Fibroblast of lung (primary cell): Measurements from ENCODE around the gene NCAM2. TPM values are rescaled to one million over a fixed set of nuclear protein-coding genes. Genes with fewer than 3 reads are reported as not detected.

Experiments used
- DNase-seq, 2 donors: peaks; one replicate each; pipeline versions ENCODE4 v3.0.0 to v3.0.0-alpha.2; 2010; ENCODE audit warnings: low read depth in 2 of 2
- H2AFZ ChIP-seq: 2 replicates; pipeline ENCODE4 v1.5.1; 2012; ENCODE audit warnings: low read length, control low read depth, inconsistent platforms
- H3K27ac ChIP-seq: 2 replicates; pipeline ENCODE4 v1.5.1; 2011; ENCODE audit warnings: low read length, control low read depth; ENCODE audit not compliant: insufficient read depth
- H3K27me3 ChIP-seq: 2 replicates; pipeline ENCODE4 v1.5.1; 2011; ENCODE audit warnings: mild to moderate bottlenecking, low read length; ENCODE audit not compliant: control insufficient read depth, insufficient read depth
- H3K36me3 ChIP-seq: 2 replicates; pipeline ENCODE4 v1.5.1; 2011; ENCODE audit warnings: low read length; ENCODE audit not compliant: control insufficient read depth, insufficient read depth
- H3K4me1 ChIP-seq: 2 replicates; pipeline ENCODE4 v1.5.1; 2011; ENCODE audit warnings: low read length; ENCODE audit not compliant: control insufficient read depth, insufficient read depth; ENCODE audit errors: extremely low read depth
- H3K4me2 ChIP-seq: 2 replicates; pipeline ENCODE4 v1.5.1; 2011; ENCODE audit warnings: low read length, control low read depth; ENCODE audit not compliant: insufficient read depth; ENCODE audit errors: extremely low read depth
- H3K4me3 ChIP-seq, 4 experiments: fragments of 200-600 bp in 1 of 4; sonication (generic) in 1 of 4; replicated peaks in 1 of 4; 2 replicates each; pipeline ENCODE4 v1.5.1; 2011 to 2016; ENCODE audit warnings: low read length in 4 of 4, low read depth in 3 of 4, mild to moderate bottlenecking in 3 of 4, control low read depth in 2 of 4, inconsistent platforms in 1 of 4, mixed read lengths in 1 of 4; ENCODE audit not compliant: insufficient read depth in 1 of 4; ENCODE audit errors: control extremely low read depth in 1 of 4
- H3K79me2 ChIP-seq: 2 replicates; pipeline ENCODE4 v1.5.1; 2012; ENCODE audit warnings: mild to moderate bottlenecking, low read length, inconsistent platforms; ENCODE audit not compliant: control insufficient read depth, insufficient read depth
- H3K9ac ChIP-seq: 2 replicates; pipeline ENCODE4 v1.5.1; 2011; ENCODE audit warnings: mild to moderate bottlenecking, low read length, control low read depth; ENCODE audit not compliant: insufficient read depth
- H3K9me3 ChIP-seq: 2 replicates; pipeline ENCODE4 v1.5.1; 2012; ENCODE audit warnings: low read depth, low read length; ENCODE audit not compliant: control insufficient read depth, insufficient read depth
- H4K20me1 ChIP-seq: 2 replicates; pipeline ENCODE4 v1.5.1; 2011; ENCODE audit warnings: low read length; ENCODE audit not compliant: control insufficient read depth, insufficient read depth; ENCODE audit errors: extremely low read depth
- CTCF ChIP-seq, 2 donors: IDR thresholded peaks in 1 of 2; conservative IDR thresholded peaks in 1 of 2; 1 replicate in 1 of 2; 2 replicates in 1 of 2; pipeline ENCODE4 v1.5.1; 2011 to 2012; ENCODE audit warnings: low read length in 2 of 2, control low read depth in 1 of 2, inconsistent platforms in 1 of 2, low read depth in 1 of 2, mild to moderate bottlenecking in 1 of 2
- EZH2 ChIP-seq: IDR thresholded peaks from 2 replicates; pipeline ENCODE4 v1.5.1; 2012; ENCODE audit warnings: low read length, control low read depth, mild to moderate bottlenecking; ENCODE audit errors: missing control alignments
- polyA plus RNA-seq, 2 donors: library from polyadenylated mRNA; depleted of rRNA in 1 of 2; stranded (reverse) in 1 of 2; unstranded in 1 of 2; fragments of >200 nt; gene quantifications; 2 replicates each; pipeline ENCODE4 v1.2.1, GENCODE V29; 2011 to 2012; ENCODE audit warnings: missing spikeins in 1 of 2
- total RNA-seq: library from RNA; depleted of rRNA; stranded (reverse); fragments of >200 nt; gene quantifications from 2 replicates; pipeline ENCODE4 v1.2.1, GENCODE V29; 2014

The NCAM2 gene
- total and polyA plus RNA-seq, 2 donors (not counting 1 experiment from before 2014, with no cell fraction given): 5.6 to 11.1 TPM

GRCh38 chr21:21030311-21030710, 32.1 kb downstream of the NCAM2 start:
- TF ChIP-seq CTCF (conservative IDR thresholded peaks at IDR 0.05 in 1 of 2, IDR thresholded peaks at IDR 0.05 in 1 of 2; ENCODE audit: low read depth in 1 of 2, low read length in 2 of 2): no peak
- no peak for TF ChIP-seq EZH2
- Histone ChIP-seq H2AFZ (no peak overlapping the region), H4K20me1 (no peaks in the 10 kb centered on the region)

GRCh38 chr21:21034036-21034435, 35.8 kb downstream of the NCAM2 start:
- no peaks in the 10 kb centered on the region for H3K9me3 ChIP-seq
- no peaks in the 10 kb centered on the region for H3K36me3 ChIP-seq
- DNase-seq: peak in 1 of 2 donors; percentile 7
- H3K79me2 ChIP-seq: no peaks in the 10 kb centered on the region
- TF ChIP-seq EZH2: no peak
- TF ChIP-seq CTCF (conservative IDR thresholded peaks at IDR 0.05 in 1 of 2, IDR thresholded peaks at IDR 0.05 in 1 of 2; ENCODE audit: low read depth in 1 of 2, low read length in 2 of 2): no peak
- no peak overlapping the region for H2AFZ ChIP-seq
- H3K4me1 ChIP-seq: no peaks in the 10 kb centered on the region
- no peak overlapping the region for H3K4me2 ChIP-seq
- no peaks in the 10 kb centered on the region for H3K27me3 ChIP-seq
- H3K9ac ChIP-seq: no peak overlapping the region
- H3K27ac ChIP-seq: no peak overlapping the region
- no peaks in the 10 kb centered on the region for H4K20me1 ChIP-seq
- no peak overlapping the region for H3K4me3 ChIP-seq

More at GRCh38 chr21:21030311-21030710, 32.1 kb downstream of the NCAM2 start:
- no peak overlapping the region for H3K4me2 ChIP-seq
- no peak overlapping the region for H3K9ac ChIP-seq
- no peaks in the 10 kb centered on the region for H3K9me3 ChIP-seq
- H3K4me1 ChIP-seq: no peaks in the 10 kb centered on the region
- no peaks in the 10 kb centered on the region for H3K79me2 ChIP-seq
- no peak overlapping the region for H3K4me3 ChIP-seq
- no peaks in the 10 kb centered on the region for H3K27me3 ChIP-seq
- no peaks in the 10 kb centered on the region for H3K36me3 ChIP-seq
- no peak for DNase-seq
- H3K27ac ChIP-seq: no peak overlapping the region

GRCh38 chr21:21039624-21040170, 41.5 kb downstream of the NCAM2 start:
- H3K36me3 ChIP-seq: no peaks in the 10 kb centered on the region
- H3K27ac ChIP-seq: no peak overlapping the region
- no peaks in the 10 kb centered on the region for H3K79me2 ChIP-seq
- H3K9ac ChIP-seq: no peak overlapping the region
- no peak overlapping the region for H3K4me2 ChIP-seq
- DNase-seq: no peak
- H3K4me3 ChIP-seq: no peak overlapping the region
- H2AFZ ChIP-seq: no peak overlapping the region
- no peaks in the 10 kb centered on the region for H3K9me3 ChIP-seq
- no peaks in the 10 kb centered on the region for H3K27me3 ChIP-seq
- TF ChIP-seq EZH2 (no peak), CTCF (conservative IDR thresholded peaks at IDR 0.05 in 1 of 2, IDR thresholded peaks at IDR 0.05 in 1 of 2; ENCODE audit: low read depth in 1 of 2, low read length in 2 of 2) (no peak)
- no peaks in the 10 kb centered on the region for H4K20me1 ChIP-seq
- H3K4me1 ChIP-seq: no peaks in the 10 kb centered on the region
